C4-2B (cell line): Measurements from ENCODE around the gene ANXA2.

Experiments
- H3K27ac ChIP-seq: fragments of 450-650 bp; 2 replicates; pipeline ENCODE4 v1.5.1; 2017
- CTCF ChIP-seq: fragments of 450-650 bp; conservative IDR thresholded peaks from 2 replicates; pipeline ENCODE4 v1.5.1; 2017; ENCODE audit warnings: mild to moderate bottlenecking
- ZFX ChIP-seq: fragments of 450-650 bp; IDR thresholded peaks from 2 replicates; pipeline ENCODE4 v1.6.1; 2017

ANXA2 gene

GRCh38 chr15:60323322-60323721 is 74.5 kb downstream of the ANXA2 start:
- H3K27ac ChIP-seq = no peak overlapping the region
- TF ChIP-seq CTCF = no peak
- no peak for TF ChIP-seq ZFX

DNA sequence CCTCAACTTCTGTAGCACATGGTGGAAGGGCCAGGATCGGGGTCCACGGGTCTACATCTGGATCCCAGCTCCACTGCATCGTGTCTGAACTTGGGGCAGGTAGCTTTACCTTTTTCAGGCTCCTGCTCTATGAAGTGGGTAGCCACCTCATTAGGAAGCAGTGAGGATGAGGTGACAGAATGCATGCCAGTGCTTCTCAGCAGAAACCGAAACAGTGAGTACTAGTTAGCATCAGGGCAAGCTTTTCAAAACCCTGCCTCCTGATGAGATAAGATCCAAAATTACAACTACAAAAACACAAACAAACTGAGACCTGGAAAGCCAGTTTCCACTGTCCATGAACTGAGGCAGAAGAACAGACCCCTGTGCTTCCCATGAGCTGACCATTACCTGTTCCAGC is 77.4 kb downstream of the ANXA2 start:
- H3K27ac ChIP-seq = no peak overlapping the region
- TF ChIP-seq ZFX (no peak), CTCF (no peak)

GRCh38 chr15:60318216-60318867 is 79.4 kb downstream of the ANXA2 start:
- TF ChIP-seq CTCF (no peak), ZFX (no peak)
- no peak overlapping the region for H3K27ac ChIP-seq

GRCh38 chr15:60316961-60317360 is 80.8 kb downstream of the ANXA2 start:
- TF ChIP-seq ZFX = no peak
- no peak overlapping the region for H3K27ac ChIP-seq

GRCh38 chr15:60315878-60316277 is 81.9 kb downstream of the ANXA2 start:
- TF ChIP-seq CTCF (no peak), ZFX (no peak)
- no peak overlapping the region for H3K27ac ChIP-seq

GRCh38 chr15:60313906-60314305 is 83.9 kb downstream of the ANXA2 start:
- TF ChIP-seq ZFX = no peak
- TF ChIP-seq CTCF = no peak
- no peak overlapping the region for H3K27ac ChIP-seq

DNA sequence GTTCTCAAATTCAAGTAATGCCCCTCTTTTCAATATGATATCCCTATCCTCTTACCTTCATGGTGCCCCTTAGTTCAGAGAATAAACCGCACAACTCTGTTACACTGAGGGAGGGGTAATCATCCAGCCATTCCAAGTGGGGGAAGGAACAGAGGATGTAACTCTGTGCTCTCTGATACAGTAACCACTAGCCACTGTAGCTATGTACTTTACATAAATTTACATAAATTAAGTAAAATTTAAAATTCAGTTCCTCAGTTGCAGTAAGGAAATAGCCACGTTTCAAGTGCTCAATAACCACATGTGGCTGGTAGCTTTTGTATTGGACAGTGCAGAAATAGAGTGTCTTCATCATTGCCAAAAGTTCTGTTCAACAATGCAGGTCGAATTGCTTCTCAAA is 90.8 kb downstream of the ANXA2 start:
- no peak overlapping the region for H3K27ac ChIP-seq
- no peak for TF ChIP-seq ZFX
- no peak for TF ChIP-seq CTCF

DNA sequence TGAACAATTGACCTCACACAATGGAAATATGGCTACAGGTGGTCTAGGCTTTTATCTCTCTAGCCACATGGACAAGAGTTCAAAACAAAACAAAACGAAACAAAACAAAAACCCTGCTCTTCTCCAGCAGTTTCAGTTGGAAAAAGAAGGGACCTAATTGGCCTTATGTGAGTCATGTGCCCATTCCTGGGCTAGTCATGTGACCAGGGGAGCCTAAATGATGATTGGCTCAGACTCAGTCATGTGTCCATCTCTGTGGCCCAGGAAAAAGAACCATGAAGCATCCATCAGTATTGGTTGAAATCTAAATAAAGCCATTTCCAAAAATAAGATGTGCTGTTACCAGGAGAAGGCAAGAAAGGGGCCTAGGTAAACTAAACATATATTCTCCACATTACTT is 96.8 kb downstream of the ANXA2 start:
- TF ChIP-seq CTCF (no peak), ZFX (no peak)
- no peak overlapping the region for H3K27ac ChIP-seq
